ENCODE results near the gene FKBP2.

DNA sequence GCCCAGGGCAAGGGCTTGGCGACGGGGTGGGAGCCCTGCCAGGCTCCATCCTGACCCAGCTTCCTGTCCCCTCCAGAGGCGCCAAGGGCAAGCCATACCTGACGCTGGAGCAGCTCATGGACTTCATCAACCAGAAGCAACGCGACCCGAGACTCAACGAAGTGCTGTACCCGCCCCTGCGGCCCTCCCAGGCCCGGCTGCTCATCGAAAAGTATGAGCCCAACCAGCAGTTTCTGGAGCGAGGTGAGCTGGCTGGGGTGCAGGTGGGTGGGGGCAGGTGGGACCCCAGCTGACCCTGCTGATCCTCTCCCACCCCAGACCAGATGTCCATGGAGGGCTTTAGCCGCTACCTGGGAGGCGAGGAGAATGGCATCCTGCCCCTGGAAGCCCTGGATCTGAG lies 15.4 kb downstream of the FKBP2 start:
- TF ChIP-seq EZH2 (IDR thresholded peaks at IDR 0.05; ENCODE audit: insufficient read depth, poor library complexity, severe bottlenecking): no peak
- TF ChIP-seq EZH2phosphoT487 (IDR thresholded peaks at IDR 0.05; ENCODE audit: insufficient read depth, low read depth): no peak
